ENCODE data around the gene FSHR.

FSHR gene

GRCh38 chr2:49178656-49179055 lies 24.3 kb upstream of the FSHR start:
- no peak overlapping the region for H3K4me3 ChIP-seq (ENCODE audit: low read depth, low read length)
- TF ChIP-seq CTCF (IDR thresholded peaks at IDR 0.05; ENCODE audit: low read depth, low read length) = no peak

- TF ChIP-seq CTCF (IDR thresholded peaks at IDR 0.05; ENCODE audit: low read depth, low read length) = no peak
- H3K4me3 ChIP-seq (ENCODE audit: low read depth, low read length) = no peak overlapping the region
These were observed 22.9 kb upstream of the FSHR start for GRCh38 chr2:49177194-49177593.

- no peak for TF ChIP-seq CTCF (IDR thresholded peaks at IDR 0.05; ENCODE audit: low read depth, low read length)
These were observed 21.5 kb upstream of the FSHR start for GRCh38 chr2:49175831-49176230.

GRCh38 chr2:49174750-49175149 lies 20.4 kb upstream of the FSHR start:
- no peak for TF ChIP-seq CTCF (IDR thresholded peaks at IDR 0.05; ENCODE audit: low read depth, low read length)
- no peak overlapping the region for H3K4me3 ChIP-seq (ENCODE audit: low read depth, low read length)

More at GRCh38 chr2:49175831-49176230, 21.5 kb upstream of the FSHR start:
- no peak overlapping the region for H3K4me3 ChIP-seq (ENCODE audit: low read depth, low read length)

GRCh38 chr2:49167131-49167530 lies 12.8 kb upstream of the FSHR start:
- no peak for TF ChIP-seq CTCF (IDR thresholded peaks at IDR 0.05; ENCODE audit: low read depth, low read length)

GRCh38 chr2:49165662-49166061 lies 11.3 kb upstream of the FSHR start:
- H3K4me3 ChIP-seq (ENCODE audit: low read depth, low read length) = no peak overlapping the region
- no peak for TF ChIP-seq CTCF (IDR thresholded peaks at IDR 0.05; ENCODE audit: low read depth, low read length)

More at GRCh38 chr2:49167131-49167530, 12.8 kb upstream of the FSHR start:
- H3K4me3 ChIP-seq (ENCODE audit: low read depth, low read length) = no peak overlapping the region

GRCh38 chr2:49164729-49165128 lies 10.4 kb upstream of the FSHR start:
- no peak for TF ChIP-seq CTCF (IDR thresholded peaks at IDR 0.05; ENCODE audit: low read depth, low read length)
- no peak overlapping the region for H3K4me3 ChIP-seq (ENCODE audit: low read depth, low read length)

Measured in WI38 (cell line).